A549 (cell line): Measurements from ENCODE around the gene TMEM51. TPM values are rescaled to one million over a fixed set of nuclear protein-coding genes. Genes with fewer than 3 reads are reported as not detected.

Source experiments
- ATAC-seq, 2 experiments: fragments of 200-7000 bp in 1 of 2; fragments of >200 bp in 1 of 2; cut with Nextera tagmentation in 1 of 2; cut with Tn5 transposase in 1 of 2; 3 replicates each; pipeline versions ENCODE4 v1.8.0 to v1.9.1; 2018 to 2020; ENCODE audit warnings: mild to moderate bottlenecking in 1 of 2, moderate library complexity in 1 of 2
- CTCF ChIA-PET: fragments of 300-600 bp; sonication (Branson Sonifier 250); formaldehyde crosslinking; extraction: SDS; loops from one replicate; lab custom pipeline; 2021; ENCODE audit warnings: antibody characterized with exemption, inconsistent platforms; lab: Yijun Ruan, JAX
- POLR2A ChIA-PET: fragments of 350-600 bp; formaldehyde crosslinking; extraction: SDS; loops from one replicate; lab custom pipeline; 2021; ENCODE audit warnings: antibody characterized with exemption, inconsistent platforms; lab: Yijun Ruan, JAX
- DNase-seq, 2 experiments: peaks; one replicate each; pipeline versions ENCODE4 v3.0.0 to v3.0.0-alpha.2; 2011 to 2016; ENCODE audit warnings: low read depth in 1 of 2, low spot score in 1 of 2
- FAIRE-seq: peaks from 2 replicates; lab custom pipeline; 2011; peaks lifted over from hg19 to GRCh38; lab: Jason Lieb, UNC
- H3K27ac ChIP-seq, 2 experiments: fragments of >200 bp; sonication (Bioruptor Twin); formaldehyde crosslinking; 3 replicates each; pipeline ENCODE4 v1.5.1; 2016 to 2017
- H3K4me1 ChIP-seq: fragments of >200 bp; sonication (Bioruptor Twin); formaldehyde crosslinking; 3 replicates; pipeline ENCODE4 v1.6.1; 2016
- H3K4me2 ChIP-seq: fragments of >200 bp; sonication (Bioruptor Twin); formaldehyde crosslinking; 3 replicates; pipeline ENCODE4 v1.6.1; 2016
- H3K4me3 ChIP-seq: fragments of >200 bp; sonication (Bioruptor Twin); formaldehyde crosslinking; 3 replicates; pipeline ENCODE4 v1.5.1; 2016
- H3K9me3 ChIP-seq: fragments of >200 bp; sonication (Bioruptor Twin); formaldehyde crosslinking; 3 replicates; pipeline ENCODE4 v1.6.1; 2016
- CBX2 ChIP-seq: fragments of 200-600 bp; sonication (generic); IDR thresholded peaks from 2 replicates; pipeline ENCODE4 v1.6.1; 2016; ENCODE audit warnings: low read depth, mild to moderate bottlenecking, borderline replicate concordance
- EHF ChIP-seq: fragments of 250-450 bp; sonication (Bioruptor Pico); IDR thresholded peaks from 2 replicates; pipeline ENCODE4 v1.5.0; 2020; ENCODE audit warnings: mild to moderate bottlenecking
- EHMT2 ChIP-seq: fragments of 200-600 bp; sonication (generic); IDR thresholded peaks from 2 replicates; pipeline ENCODE4 v1.6.1; 2016; ENCODE audit warnings: antibody characterized with exemption, low read depth, mild to moderate bottlenecking, moderate library complexity
- ESRRA ChIP-seq: fragments of 150-350 bp; IDR thresholded peaks from 2 replicates; pipeline ENCODE4 v1.6.1; 2014; ENCODE audit warnings: mild to moderate bottlenecking, low read length, borderline replicate concordance
- FOSL2 ChIP-seq, 2 experiments: fragments of 450-650 bp in 1 of 2; fragments of >200 bp in 1 of 2; sonication (Bioruptor Twin) in 1 of 2; formaldehyde crosslinking; IDR thresholded peaks; 2 replicates each; pipeline versions ENCODE4 v1.5.0 to v1.6.1; 2016 to 2020; ENCODE audit warnings: mild to moderate bottlenecking in 1 of 2, moderate library complexity in 1 of 2
- FOXS1 ChIP-seq: fragments of 250-450 bp; sonication (Bioruptor Pico); IDR thresholded peaks from 2 replicates; pipeline ENCODE4 v1.5.0; 2020; ENCODE audit warnings: mild to moderate bottlenecking, moderate library complexity
- GATA3 ChIP-seq: IDR thresholded peaks from 2 replicates; pipeline ENCODE4 v1.6.1; 2012; ENCODE audit warnings: borderline replicate concordance
- HOXB5 ChIP-seq: fragments of 250-450 bp; sonication (Bioruptor Pico); IDR thresholded peaks from 2 replicates; pipeline ENCODE4 v1.5.0; 2020; ENCODE audit warnings: mild to moderate bottlenecking, moderate library complexity
- KDM5A ChIP-seq: fragments of 200-600 bp; sonication (generic); IDR thresholded peaks from 2 replicates; pipeline ENCODE4 v1.6.1; 2016; ENCODE audit warnings: antibody characterized with exemption, mild to moderate bottlenecking
- MAFK ChIP-seq: fragments of 450-650 bp; IDR thresholded peaks from 2 replicates; pipeline ENCODE4 v1.6.1; 2014; ENCODE audit not compliant: partially characterized antibody
- MAZ ChIP-seq: fragments of 150-350 bp; IDR thresholded peaks from 2 replicates; pipeline ENCODE4 v1.6.1; 2014; ENCODE audit warnings: antibody characterized with exemption, low read depth, low read length, borderline replicate concordance
- NFE2L2 ChIP-seq: fragments of 150-350 bp; conservative IDR thresholded peaks from 2 replicates; pipeline ENCODE4 v1.6.1; 2014; ENCODE audit warnings: low read length
- NPAS2 ChIP-seq: fragments of 250-450 bp; sonication (Bioruptor Pico); IDR thresholded peaks from 2 replicates; pipeline ENCODE4 v1.8.0; 2022; ENCODE audit warnings: mild to moderate bottlenecking, moderate library complexity, borderline replicate concordance
- PHF8 ChIP-seq: fragments of 200-600 bp; sonication (generic); IDR thresholded peaks from 2 replicates; pipeline ENCODE4 v1.6.1; 2016; ENCODE audit warnings: low read depth, mild to moderate bottlenecking, antibody characterized with exemption, moderate library complexity, borderline replicate concordance
- RCOR1 ChIP-seq: fragments of 150-350 bp; IDR thresholded peaks from 2 replicates; pipeline ENCODE4 v1.6.1; 2014; ENCODE audit warnings: antibody characterized with exemption, low read length, low read depth
- RFX5 ChIP-seq: fragments of 450-650 bp; IDR thresholded peaks from 2 replicates; pipeline ENCODE4 v1.7.1; 2014; ENCODE audit warnings: antibody characterized with exemption, mild to moderate bottlenecking, moderate library complexity
- SREBF2 ChIP-seq: fragments of 450-650 bp; IDR thresholded peaks from 2 replicates; pipeline ENCODE4 v1.6.1; 2014; ENCODE audit warnings: mild to moderate bottlenecking, moderate library complexity
- TP53 ChIP-seq: fragments of 250-450 bp; sonication (Bioruptor Pico); IDR thresholded peaks from 2 replicates; pipeline ENCODE4 v1.5.0; 2021; ENCODE audit warnings: mild to moderate bottlenecking, moderate library complexity
- WGBS: methylation state at CpG from one replicate; pipeline ENCODE4 v1.1.6; 2017; ENCODE audit errors: missing lambda C conversion rate; 5-methylcytosine and 5-hydroxymethylcytosine counted together
- polyA plus RNA-seq, 4 experiments: library from polyadenylated mRNA; depleted of rRNA in 3 of 4; stranded (reverse); fragments of >200 nt; fragmentation: RNase III in 1 of 4; extraction: RNeasy Plus Mini Kit Qiagen cat#74134 plus additional on column Dnase treatment in 1 of 4; gene quantifications; 2 replicates in 3 of 4; 3 replicates in 1 of 4; pipeline ENCODE4 v1.2.3, GENCODE V29; 2011 to 2017
- TF ChIP-seq, protein P1 (sequence below): fragments of >200 bp; sonication (Bioruptor Twin); formaldehyde crosslinking; IDR thresholded peaks from 3 replicates; pipeline ENCODE4 v1.5.1; 2016
- TF ChIP-seq, protein P2 (sequence below): IDR thresholded peaks from 2 replicates; pipeline ENCODE4 v1.6.1; 2012; ENCODE audit warnings: low read depth, borderline replicate concordance

TMEM51 gene
- polyA plus RNA-seq, 2 of the 4 experiments (the other 2 are of a cell fraction): 20.0 to 22.8 TPM

DNA sequence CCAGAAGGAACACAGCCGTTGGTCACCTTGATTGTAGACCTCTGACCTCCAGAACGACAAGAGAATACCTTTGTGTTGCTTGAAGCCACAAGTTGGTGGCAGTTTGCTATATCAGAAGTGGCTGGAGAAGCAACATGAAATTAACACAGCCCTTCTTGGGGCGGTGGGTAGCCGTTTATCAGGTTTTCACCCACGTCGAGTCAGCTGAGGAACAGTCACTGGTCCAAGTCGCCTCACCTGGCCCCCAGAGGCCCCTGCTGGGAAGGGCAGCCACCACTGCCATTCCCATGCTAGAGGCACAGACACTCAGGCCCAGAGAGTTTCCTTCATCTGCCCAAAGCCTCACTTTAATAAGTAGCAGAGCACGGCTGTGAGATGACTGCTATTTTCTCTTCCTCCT lies 37.7 kb downstream of the TMEM51 start:
- Histone ChIP-seq H3K27ac (peak overlapping the region; percentile 91 to 92), H3K4me3 (no peak overlapping the region), H3K4me2 (peak overlapping the region; percentile 76; the same call in 1 of the 3 replicates), H3K9me3 (no peaks in the 10 kb centered on the region), H3K4me1 (peaks cover 83% of the 10 kb centered on the region)
- no peak for DNase-seq
- FAIRE-seq: no peak
- no peak for ATAC-seq
- ChIA-PET POLR2A (no interaction called here), CTCF (interaction anchor here (1.1 kb wide), 1 partner anchor 39 kb away, joined by 3 read pairs; no protein-coding TSS in a partner anchor)
- 71% methylated on average over 7 of the region's 8 CpGs for WGBS
- TF ChIP-seq HOXB5 (no peak), CBX2 (no peak), GATA3 (no peak)

DNA sequence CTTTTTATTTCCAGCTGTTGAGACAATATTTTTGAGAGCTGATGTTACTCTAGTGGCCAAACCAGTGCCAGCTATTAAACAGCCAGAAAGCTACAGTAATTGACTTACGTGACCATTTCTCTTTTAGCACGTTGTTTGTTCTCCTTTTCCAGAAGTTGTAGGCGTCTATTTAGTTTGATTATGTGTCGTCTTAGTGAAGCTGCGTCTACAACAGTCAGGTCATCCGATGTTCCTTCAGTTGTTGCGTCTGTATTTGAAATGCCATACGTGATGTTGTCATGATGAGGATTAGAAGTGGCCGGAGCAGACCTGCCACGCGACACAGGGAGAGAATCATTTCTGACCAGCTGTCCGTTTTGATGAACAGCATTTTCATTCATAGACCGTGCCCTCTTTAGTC lies 38.2 kb downstream of the TMEM51 start:
- ATAC-seq: no peak

DNA sequence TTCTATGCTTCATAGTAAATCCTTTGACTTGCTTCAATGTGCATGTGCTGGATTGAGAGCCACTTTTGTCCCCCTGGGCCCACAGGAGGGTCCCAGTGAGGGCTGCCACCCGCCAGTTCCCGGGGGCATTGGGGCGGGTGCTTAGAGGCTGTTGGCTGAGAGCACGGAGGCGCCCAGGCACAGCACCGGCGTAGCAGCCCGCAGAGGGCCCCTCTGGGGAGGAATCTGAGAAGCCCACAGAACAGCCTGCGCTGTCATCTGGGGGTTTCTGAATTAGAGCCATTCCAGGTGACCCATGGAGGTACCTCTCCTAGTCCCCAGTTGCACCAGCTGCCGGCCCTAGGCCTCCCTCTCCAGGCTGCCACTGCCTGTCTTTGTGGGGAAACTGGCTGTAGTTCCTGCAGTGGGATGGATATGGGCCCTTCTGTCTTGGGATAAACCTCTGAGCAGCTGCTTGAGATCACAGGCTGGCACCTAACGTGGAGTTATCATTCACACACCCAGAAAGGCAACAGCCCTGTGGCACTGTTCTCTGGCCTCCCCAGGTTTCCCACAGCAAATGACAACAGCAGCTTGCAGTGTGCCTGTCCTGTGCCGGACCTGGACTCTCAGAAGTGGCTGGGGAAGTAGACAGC lies 39.5 kb downstream of the TMEM51 start:
- CTCF ChIA-PET: interaction anchor here (1.7 kb wide), 1 partner anchor 41 kb away, joined by 12 read pairs; no protein-coding TSS in a partner anchor
- TF ChIP-seq SREBF2 (no peak), MAZ (no peak), FOXS1 (CRISPR knock-in tag) (no peak), TP53 (CRISPR knock-in tag) (no peak), FOSL2 (IDR thresholded peaks at IDR 0.05) (no peak), FOSL2 (CRISPR knock-in tag; IDR thresholded peaks at IDR 0.05) (no peak), ESRRA (no peak), NFE2L2 (no peak), RCOR1 (no peak), RFX5 (no peak), KDM5A (no peak), MAFK (no peak)
- TF ChIP-seq, protein P1, sequence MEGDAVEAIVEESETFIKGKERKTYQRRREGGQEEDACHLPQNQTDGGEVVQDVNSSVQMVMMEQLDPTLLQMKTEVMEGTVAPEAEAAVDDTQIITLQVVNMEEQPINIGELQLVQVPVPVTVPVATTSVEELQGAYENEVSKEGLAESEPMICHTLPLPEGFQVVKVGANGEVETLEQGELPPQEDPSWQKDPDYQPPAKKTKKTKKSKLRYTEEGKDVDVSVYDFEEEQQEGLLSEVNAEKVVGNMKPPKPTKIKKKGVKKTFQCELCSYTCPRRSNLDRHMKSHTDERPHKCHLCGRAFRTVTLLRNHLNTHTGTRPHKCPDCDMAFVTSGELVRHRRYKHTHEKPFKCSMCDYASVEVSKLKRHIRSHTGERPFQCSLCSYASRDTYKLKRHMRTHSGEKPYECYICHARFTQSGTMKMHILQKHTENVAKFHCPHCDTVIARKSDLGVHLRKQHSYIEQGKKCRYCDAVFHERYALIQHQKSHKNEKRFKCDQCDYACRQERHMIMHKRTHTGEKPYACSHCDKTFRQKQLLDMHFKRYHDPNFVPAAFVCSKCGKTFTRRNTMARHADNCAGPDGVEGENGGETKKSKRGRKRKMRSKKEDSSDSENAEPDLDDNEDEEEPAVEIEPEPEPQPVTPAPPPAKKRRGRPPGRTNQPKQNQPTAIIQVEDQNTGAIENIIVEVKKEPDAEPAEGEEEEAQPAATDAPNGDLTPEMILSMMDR: no peak
- TF ChIP-seq, protein P2, sequence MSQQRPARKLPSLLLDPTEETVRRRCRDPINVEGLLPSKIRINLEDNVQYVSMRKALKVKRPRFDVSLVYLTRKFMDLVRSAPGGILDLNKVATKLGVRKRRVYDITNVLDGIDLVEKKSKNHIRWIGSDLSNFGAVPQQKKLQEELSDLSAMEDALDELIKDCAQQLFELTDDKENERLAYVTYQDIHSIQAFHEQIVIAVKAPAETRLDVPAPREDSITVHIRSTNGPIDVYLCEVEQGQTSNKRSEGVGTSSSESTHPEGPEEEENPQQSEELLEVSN: no peak
- TF ChIP-seq, all 56 proteins: peak for 0
- POLR2A ChIA-PET: no interaction called here
- H3K4me1 ChIP-seq: peaks cover 83% of the 10 kb centered on the region
- no peak overlapping the region for H3K4me2 ChIP-seq
- DNase-seq (no peak), FAIRE-seq (no peak), ATAC-seq (no peak)
- no peak overlapping the region for H3K4me3 ChIP-seq
- H3K27ac ChIP-seq: peak overlapping the region in 1 of 2 experiments; percentile 81; a peak in 3 of 6 replicates
- no peaks in the 10 kb centered on the region for H3K9me3 ChIP-seq
- 95% methylated on average over 4 of the region's 12 CpGs for WGBS

More for the DNA sequence above, 38.2 kb downstream of the TMEM51 start:
- POLR2A ChIA-PET: no interaction called here
- Histone ChIP-seq H3K27ac (peak overlapping the region; percentile 91 to 92), H3K9me3 (no peaks in the 10 kb centered on the region), H3K4me2 (peak overlapping the region; percentile 2; the same call in 1 of the 3 replicates), H3K4me1 (peaks cover 83% of the 10 kb centered on the region), H3K4me3 (no peak overlapping the region)
- DNase-seq (no peak), FAIRE-seq (no peak)
- 93% methylated on average over 13 of the region's 13 CpGs for WGBS
- CTCF ChIA-PET: interaction anchor here (1.1 kb wide), 1 partner anchor 40 kb away, joined by 3 read pairs; no protein-coding TSS in a partner anchor
- TF ChIP-seq NPAS2 (no peak), EHF (CRISPR knock-in tag) (no peak), PHF8 (no peak), EHMT2 (no peak), SREBF2 (no peak)
